Upper lobe of left lung (tissue), 6 donors: ENCODE data around the gene NDRG2. TPM values are rescaled to one million over a fixed set of nuclear protein-coding genes. Genes with fewer than 3 reads are reported as not detected.
A peak's percentile ranks its signal among the peaks of the same experiment; 100 is the strongest.

Source experiments
- ATAC-seq, 2 donors: fragments of 200-7000 bp; cut with Tn5 transposase; one replicate each; pipeline ENCODE4 v1.9.1; 2022; ENCODE audit warnings: mild to moderate bottlenecking in 2 of 2, moderate library complexity in 2 of 2; ENCODE audit not compliant: low FRiP score in 2 of 2
- DNase-seq, 2 donors: peaks; one replicate each; pipeline ENCODE4 v3.0.0-alpha.2; 2019 to 2020
- H3K27ac ChIP-seq, 4 donors: fragments of 200-600 bp; sonication (generic); one replicate each; pipeline ENCODE4 v1.5.1; 2016 to 2019
- H3K27me3 ChIP-seq, 4 donors: fragments of 200-600 bp; sonication (generic); one replicate each; pipeline ENCODE4 v1.5.1; 2017 to 2019
- H3K36me3 ChIP-seq, 4 donors: fragments of 200-600 bp; sonication (generic); one replicate each; pipeline ENCODE4 v1.5.1; 2016 to 2019
- H3K4me1 ChIP-seq, 4 donors: fragments of 200-600 bp; sonication (generic); one replicate each; pipeline ENCODE4 v1.5.1; 2018 to 2019
- H3K4me3 ChIP-seq, 4 donors: fragments of 200-600 bp; sonication (generic); one replicate each; pipeline ENCODE4 v1.5.1; 2017 to 2019; ENCODE audit warnings: mild to moderate bottlenecking in 2 of 4, moderate library complexity in 1 of 4
- H3K9me3 ChIP-seq, 4 donors: fragments of 200-600 bp; sonication (generic); one replicate each; pipeline ENCODE4 v1.5.1; 2018 to 2019
- EP300 ChIP-seq, 4 donors: sonication (generic); formaldehyde crosslinking; IDR thresholded peaks; one replicate each; pipeline ENCODE4 v1.5.1; 2017; ENCODE audit warnings: antibody characterized with exemption in 4 of 4, control low read depth in 2 of 4
- POLR2A ChIP-seq, 4 donors: fragments of 450-650 bp; IDR thresholded peaks; one replicate each; pipeline ENCODE4 v1.5.1; 2016 to 2017; ENCODE audit warnings: antibody characterized with exemption in 4 of 4, mild to moderate bottlenecking in 2 of 4
- POLR2AphosphoS5 ChIP-seq, 2 donors: sonication (generic); formaldehyde crosslinking; IDR thresholded peaks; one replicate each; pipeline ENCODE4 v1.5.1; 2017; ENCODE audit warnings: antibody characterized with exemption in 2 of 2
- WGBS, 2 donors: methylation state at CpG; one replicate each; pipeline ENCODE4 v1.1.5; 2017 to 2018; 5-methylcytosine and 5-hydroxymethylcytosine counted together
- total RNA-seq, 6 donors: library from RNA; depleted of rRNA in 4 of 6; stranded (reverse); fragments of >200 nt in 4 of 6; gene quantifications; one replicate each; pipeline versions ENCODE4 v1.1.0 to v1.2.1, GENCODE V29; 2016 to 2021
- TF ChIP-seq, protein P1 (sequence below), 6 experiments: fragments of 450-650 bp in 4 of 6; fragments of 200-600 bp in 2 of 6; sonication (generic) in 2 of 6; IDR thresholded peaks; one replicate each; pipeline ENCODE4 v1.5.1; 2016 to 2019; ENCODE audit warnings: antibody characterized with exemption in 6 of 6
- donor health status: DM: no; HTN: no; CAD: no; lungs with moderate emphysema.
- donor health status: DM: no; HTN: yes; CAD: no; lungs with severe emphysema.

Gene NDRG2
- total RNA-seq, 6 donors from 2014 or later, result 69.7 to 280 (median 90.8) TPM

DNA sequence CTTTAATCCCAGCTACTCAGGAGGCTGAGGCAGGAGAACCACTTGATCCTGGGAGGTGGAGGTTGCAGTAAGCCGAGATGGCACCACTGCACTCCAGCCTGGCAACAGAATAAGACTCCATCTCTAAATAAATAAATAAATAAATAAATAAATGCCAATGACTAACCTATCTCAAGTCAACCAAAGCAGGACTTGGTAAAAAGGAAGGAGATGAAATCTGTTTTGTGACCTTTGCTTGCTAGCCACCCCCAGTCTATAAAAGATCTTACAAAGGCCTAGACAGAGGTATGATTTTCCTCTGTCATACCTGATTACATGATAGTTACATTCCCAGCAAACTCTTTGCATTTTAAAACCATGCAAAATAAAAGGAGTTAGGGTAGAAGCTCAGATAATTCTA, 48.6 kb downstream of the NDRG2 start:
- ATAC-seq, result no peak
- Histone ChIP-seq H3K4me3 (no peak overlapping the region), H3K36me3 (no peaks in the 10 kb centered on the region), H3K9me3 (no peaks in the 10 kb centered on the region), H3K4me1 (peaks cover 0 to 8% (median 2%) of the 10 kb centered on the region in 4 donors), H3K27me3 (no peaks in the 10 kb centered on the region), H3K27ac (no peak overlapping the region)
- no peak for DNase-seq
- TF ChIP-seq, protein P1, sequence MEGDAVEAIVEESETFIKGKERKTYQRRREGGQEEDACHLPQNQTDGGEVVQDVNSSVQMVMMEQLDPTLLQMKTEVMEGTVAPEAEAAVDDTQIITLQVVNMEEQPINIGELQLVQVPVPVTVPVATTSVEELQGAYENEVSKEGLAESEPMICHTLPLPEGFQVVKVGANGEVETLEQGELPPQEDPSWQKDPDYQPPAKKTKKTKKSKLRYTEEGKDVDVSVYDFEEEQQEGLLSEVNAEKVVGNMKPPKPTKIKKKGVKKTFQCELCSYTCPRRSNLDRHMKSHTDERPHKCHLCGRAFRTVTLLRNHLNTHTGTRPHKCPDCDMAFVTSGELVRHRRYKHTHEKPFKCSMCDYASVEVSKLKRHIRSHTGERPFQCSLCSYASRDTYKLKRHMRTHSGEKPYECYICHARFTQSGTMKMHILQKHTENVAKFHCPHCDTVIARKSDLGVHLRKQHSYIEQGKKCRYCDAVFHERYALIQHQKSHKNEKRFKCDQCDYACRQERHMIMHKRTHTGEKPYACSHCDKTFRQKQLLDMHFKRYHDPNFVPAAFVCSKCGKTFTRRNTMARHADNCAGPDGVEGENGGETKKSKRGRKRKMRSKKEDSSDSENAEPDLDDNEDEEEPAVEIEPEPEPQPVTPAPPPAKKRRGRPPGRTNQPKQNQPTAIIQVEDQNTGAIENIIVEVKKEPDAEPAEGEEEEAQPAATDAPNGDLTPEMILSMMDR (IDR thresholded peaks at IDR 0.05), result no peak
- TF ChIP-seq POLR2AphosphoS5 (IDR thresholded peaks at IDR 0.05) (no peak), EP300 (IDR thresholded peaks at IDR 0.05) (no peak), POLR2A (IDR thresholded peaks at IDR 0.05) (no peak)
- WGBS, 2 donors, result 100% methylated on average over 1 of the region's 1 CpG

DNA sequence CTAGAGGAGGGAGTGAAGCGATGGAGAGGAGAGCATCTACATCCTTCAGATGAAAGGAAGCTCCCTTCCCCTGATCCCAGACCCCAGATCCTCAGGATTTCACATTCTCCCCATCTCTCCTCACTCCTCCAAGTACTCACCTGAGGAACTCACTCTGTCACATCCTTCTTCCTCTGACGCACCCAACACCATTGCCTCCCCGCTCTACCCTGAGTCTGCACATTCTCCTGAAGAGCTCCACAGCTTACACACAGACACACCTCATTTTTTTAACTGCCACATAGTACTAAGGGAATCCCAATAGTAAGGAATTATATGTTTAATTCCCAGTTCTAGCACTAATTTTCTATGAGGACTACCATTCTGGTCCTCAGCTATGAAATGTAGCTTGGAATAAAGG, 51.4 kb downstream of the NDRG2 start:
- ATAC-seq, result no peak

DNA sequence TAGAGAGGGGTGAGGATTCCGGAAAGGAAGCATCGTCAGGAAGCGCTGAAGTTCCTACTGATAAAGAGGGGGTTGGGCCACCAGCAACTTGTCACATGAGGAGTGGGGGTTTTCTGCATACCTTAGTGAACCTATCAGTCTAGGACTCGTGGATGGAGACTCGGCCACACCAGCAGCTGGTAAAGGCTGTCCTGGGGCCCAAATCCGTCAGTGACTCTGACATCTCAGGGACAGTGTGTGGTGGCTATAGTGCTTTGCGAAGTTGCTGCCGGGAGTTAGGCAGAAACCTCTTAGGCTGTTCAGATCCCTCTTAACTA, 53.2 kb downstream of the NDRG2 start:
- ATAC-seq (no peak), DNase-seq (no peak)
- Histone ChIP-seq H3K27me3 (no peaks in the 10 kb centered on the region), H3K36me3 (no peaks in the 10 kb centered on the region), H3K9me3 (no peaks in the 10 kb centered on the region), H3K4me1 (peaks cover 4 to 14% (median 7%) of the 10 kb centered on the region in 4 donors), H3K4me3 (peak overlapping the region in 3 of 4 donors; percentile 61 to 63 (median 62)), H3K27ac (peak overlapping the region in 3 of 4 donors; percentile 26 to 84 (median 72))
- TF ChIP-seq POLR2A (IDR thresholded peaks at IDR 0.05), result no peak
- no peak for TF ChIP-seq EP300 (IDR thresholded peaks at IDR 0.05)
- TF ChIP-seq, protein P1 (IDR thresholded peaks at IDR 0.05), result no peak
- no peak for TF ChIP-seq POLR2AphosphoS5 (IDR thresholded peaks at IDR 0.05)
- WGBS, 2 donors, result 8 to 10% methylated on average over 8 of the region's 8 CpGs

More for the DNA sequence above, 51.4 kb downstream of the NDRG2 start:
- WGBS, 2 donors, result 84 to 89% methylated on average over 3 of the region's 3 CpGs
- Histone ChIP-seq H3K4me3 (no peak overlapping the region), H3K36me3 (no peaks in the 10 kb centered on the region), H3K9me3 (no peaks in the 10 kb centered on the region), H3K4me1 (peaks cover 4 to 14% (median 7%) of the 10 kb centered on the region in 4 donors), H3K27ac (no peak overlapping the region), H3K27me3 (no peaks in the 10 kb centered on the region)
- TF ChIP-seq POLR2A (IDR thresholded peaks at IDR 0.05) (no peak), POLR2AphosphoS5 (IDR thresholded peaks at IDR 0.05) (no peak), EP300 (IDR thresholded peaks at IDR 0.05) (no peak)
- TF ChIP-seq, protein P1 (IDR thresholded peaks at IDR 0.05), result no peak
- no peak for DNase-seq

DNA sequence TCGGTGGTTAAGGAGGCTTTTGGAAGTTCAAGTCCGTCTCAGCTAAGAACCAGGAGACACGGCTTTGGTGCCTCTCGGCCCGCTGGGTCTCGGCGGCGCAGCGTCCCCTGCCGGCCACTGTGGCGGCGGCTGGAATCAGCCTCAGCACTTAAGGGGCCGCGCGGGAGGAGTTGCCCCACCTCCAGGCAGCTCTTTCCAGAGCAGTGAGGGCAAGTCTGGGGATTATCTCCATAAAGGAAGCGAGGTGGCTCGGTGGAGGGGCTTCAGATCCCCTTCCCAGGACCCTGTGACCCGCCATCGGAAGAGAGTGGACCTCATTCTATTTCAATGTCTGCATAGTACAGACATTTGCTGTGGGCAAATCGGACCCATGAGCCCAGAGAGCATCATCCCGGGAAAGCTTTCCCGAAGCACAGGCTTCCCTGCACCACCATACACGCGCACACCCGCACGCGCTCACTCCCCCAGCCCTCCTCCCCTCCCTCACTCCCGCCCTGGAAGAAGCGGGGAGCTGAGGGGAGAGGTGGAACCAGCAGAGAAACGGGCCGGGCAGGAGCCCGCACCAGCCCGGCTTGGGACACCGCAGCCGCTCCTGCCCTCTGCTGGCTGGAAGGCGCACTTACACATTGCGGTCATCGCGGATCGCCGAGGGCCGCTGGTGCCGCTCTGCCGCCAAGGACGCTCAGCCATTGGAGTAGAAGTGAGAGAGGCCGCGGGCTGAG, 53.7 kb downstream of the NDRG2 start:
- peak overlapping the region; percentile 26 to 84 (median 61) for H3K27ac ChIP-seq
- no peaks in the 10 kb centered on the region for H3K36me3 ChIP-seq
- ATAC-seq (peak; percentile 98 to 99), DNase-seq (peak; percentile 92 to 97)
- H3K4me1 ChIP-seq, result peaks cover 4 to 14% (median 7%) of the 10 kb centered on the region in 4 donors
- no peaks in the 10 kb centered on the region for H3K27me3 ChIP-seq
- 0% methylated on average over 18 to 47 of the region's 47 CpGs for WGBS, 2 donors
- H3K9me3 ChIP-seq, result no peaks in the 10 kb centered on the region
- TF ChIP-seq, protein P1 (IDR thresholded peaks at IDR 0.05), result peak; percentile 82 to 96 (median 94)
- no peak for TF ChIP-seq POLR2A (IDR thresholded peaks at IDR 0.05)
- TF ChIP-seq EP300 (IDR thresholded peaks at IDR 0.05), result no peak
- peak in 1 of 2 donors; percentile 33 for TF ChIP-seq POLR2AphosphoS5 (IDR thresholded peaks at IDR 0.05)
- peak overlapping the region; percentile 31 to 63 (median 62) for H3K4me3 ChIP-seq

DNA sequence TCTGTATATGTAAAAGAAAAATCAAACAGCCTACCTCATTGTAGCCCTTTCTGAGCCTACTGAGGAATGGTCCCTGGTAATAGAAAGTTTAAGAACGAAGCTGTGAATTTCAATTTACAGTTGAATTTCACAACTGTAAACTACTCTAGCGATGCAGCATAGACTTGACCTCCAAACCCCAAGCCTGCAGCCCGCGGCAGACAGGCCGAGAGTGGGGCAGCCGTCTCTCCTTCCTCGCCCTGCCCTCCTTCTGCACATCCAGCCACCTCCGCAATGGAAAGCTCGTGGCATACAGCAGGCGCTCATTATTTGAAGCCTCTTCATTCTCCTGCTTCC, 54.2 kb downstream of the NDRG2 start:
- H3K9me3 ChIP-seq, result no peaks in the 10 kb centered on the region
- H3K4me1 ChIP-seq, result peaks cover 4 to 14% (median 7%) of the 10 kb centered on the region in 4 donors
- peak overlapping the region in 2 of 4 donors; percentile 50 to 84 for H3K27ac ChIP-seq
- H3K4me3 ChIP-seq, result peak overlapping the region in 3 of 4 donors; percentile 61 to 63 (median 62)
- DNase-seq (no peak), ATAC-seq (peak in 1 of 2 donors; percentile 40)
- TF ChIP-seq, protein P1 (IDR thresholded peaks at IDR 0.05), result no peak
- TF ChIP-seq POLR2A (IDR thresholded peaks at IDR 0.05), result no peak
- no peak for TF ChIP-seq EP300 (IDR thresholded peaks at IDR 0.05)
- TF ChIP-seq POLR2AphosphoS5 (IDR thresholded peaks at IDR 0.05), result no peak
- H3K27me3 ChIP-seq, result no peaks in the 10 kb centered on the region
- 4 to 8% methylated on average over 10 of the region's 10 CpGs for WGBS, 2 donors
- no peaks in the 10 kb centered on the region for H3K36me3 ChIP-seq
